Omental fat pad (tissue), 4 donors: Measurements from ENCODE around the gene PRRG3. TPM values are rescaled to one million over a fixed set of nuclear protein-coding genes. Genes with fewer than 3 reads are reported as not detected.

Source experiments
- ATAC-seq: fragments of 150-250 bp; one replicate; pipeline ENCODE4 v1.9.1; 2016; ENCODE audit warnings: mild to moderate bottlenecking, moderate library complexity; ENCODE audit not compliant: low FRiP score
- DNase-seq: peaks from one replicate; pipeline ENCODE4 v3.0.0-alpha.2; 2019; ENCODE audit warnings: low spot score
- total RNA-seq, 4 donors: library from RNA; depleted of rRNA; stranded (reverse); fragments of >200 nt; gene quantifications; one replicate each; pipeline ENCODE4 v1.1.0, GENCODE V29; 2016
- TF ChIP-seq, protein P1 (sequence below), 3 donors: fragments of 450-650 bp; IDR thresholded peaks; one replicate each; pipeline ENCODE4 v1.5.1; 2016 to 2017; ENCODE audit warnings: antibody characterized with exemption in 3 of 3, mild to moderate bottlenecking in 3 of 3, moderate library complexity in 2 of 3

Gene PRRG3
- total RNA-seq, 4 donors from 2014 or later, result 0.06 to 1.3 (median 1.2) TPM; not detected in 1

DNA sequence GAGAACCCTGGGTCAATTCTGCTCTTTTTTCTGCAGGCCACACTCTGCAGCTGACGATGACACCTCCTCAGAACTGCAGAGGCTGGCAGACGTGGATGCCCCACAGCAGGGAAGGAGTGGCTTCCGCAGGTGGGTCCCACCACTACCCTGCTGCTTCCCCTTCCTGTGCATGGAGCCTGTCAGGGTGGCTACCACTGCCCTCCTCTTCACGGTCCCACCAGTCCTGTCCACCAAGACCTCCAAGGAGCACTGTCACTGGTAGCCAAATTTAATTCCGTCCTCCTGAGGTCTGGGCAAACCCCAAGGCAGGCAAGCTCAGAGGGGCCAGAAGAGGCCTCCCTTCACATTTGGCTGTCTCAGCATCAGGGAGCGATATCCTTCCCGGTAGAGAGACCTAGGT, 43.5 kb downstream of the PRRG3 start:
- TF ChIP-seq, protein P1, sequence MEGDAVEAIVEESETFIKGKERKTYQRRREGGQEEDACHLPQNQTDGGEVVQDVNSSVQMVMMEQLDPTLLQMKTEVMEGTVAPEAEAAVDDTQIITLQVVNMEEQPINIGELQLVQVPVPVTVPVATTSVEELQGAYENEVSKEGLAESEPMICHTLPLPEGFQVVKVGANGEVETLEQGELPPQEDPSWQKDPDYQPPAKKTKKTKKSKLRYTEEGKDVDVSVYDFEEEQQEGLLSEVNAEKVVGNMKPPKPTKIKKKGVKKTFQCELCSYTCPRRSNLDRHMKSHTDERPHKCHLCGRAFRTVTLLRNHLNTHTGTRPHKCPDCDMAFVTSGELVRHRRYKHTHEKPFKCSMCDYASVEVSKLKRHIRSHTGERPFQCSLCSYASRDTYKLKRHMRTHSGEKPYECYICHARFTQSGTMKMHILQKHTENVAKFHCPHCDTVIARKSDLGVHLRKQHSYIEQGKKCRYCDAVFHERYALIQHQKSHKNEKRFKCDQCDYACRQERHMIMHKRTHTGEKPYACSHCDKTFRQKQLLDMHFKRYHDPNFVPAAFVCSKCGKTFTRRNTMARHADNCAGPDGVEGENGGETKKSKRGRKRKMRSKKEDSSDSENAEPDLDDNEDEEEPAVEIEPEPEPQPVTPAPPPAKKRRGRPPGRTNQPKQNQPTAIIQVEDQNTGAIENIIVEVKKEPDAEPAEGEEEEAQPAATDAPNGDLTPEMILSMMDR (IDR thresholded peaks at IDR 0.05), result no peak
- DNase-seq (no peak), ATAC-seq (no peak)

DNA sequence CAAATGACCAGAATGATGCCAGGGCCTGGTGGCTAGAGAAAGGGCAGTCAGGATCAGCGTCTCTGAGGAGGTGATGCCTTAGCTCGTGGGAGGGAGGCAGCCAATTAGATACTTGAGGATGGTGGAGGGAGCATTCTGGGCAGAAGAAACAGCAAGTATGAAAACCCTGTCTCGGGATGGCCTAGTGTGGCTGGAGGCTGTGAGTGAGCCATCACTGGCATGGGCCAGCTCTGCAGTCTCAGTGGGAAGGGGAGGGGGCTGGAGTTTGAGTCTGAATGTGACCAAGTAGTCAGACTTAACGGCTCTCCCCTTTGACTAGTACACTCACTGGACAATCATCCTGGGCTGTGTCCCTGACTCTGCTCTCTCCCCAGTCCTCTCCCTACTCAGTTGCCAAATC, 46.3 kb downstream of the PRRG3 start:
- no peak for DNase-seq
- TF ChIP-seq, protein P1 (IDR thresholded peaks at IDR 0.05), result no peak
- ATAC-seq, result no peak

DNA sequence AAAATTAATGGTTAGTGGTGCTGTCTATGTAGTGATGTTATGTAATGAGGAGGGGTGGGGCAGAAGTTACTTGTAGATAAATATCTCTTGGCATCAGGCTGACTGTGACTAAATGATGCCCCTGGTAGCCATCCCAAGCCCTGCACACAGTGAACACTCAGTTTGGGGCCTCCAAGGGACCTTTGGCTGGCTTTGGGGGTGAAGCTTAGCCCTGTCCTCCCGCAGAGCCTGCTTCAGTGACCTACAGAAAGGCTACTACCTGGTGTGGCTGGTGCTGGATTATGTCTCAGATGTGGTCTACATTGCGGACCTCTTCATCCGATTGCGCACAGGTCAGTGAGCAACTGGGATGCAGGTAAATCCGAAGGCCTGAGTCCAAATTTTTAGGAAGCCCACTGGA, 47.1 kb downstream of the PRRG3 start:
- DNase-seq (no peak), ATAC-seq (no peak)

DNA sequence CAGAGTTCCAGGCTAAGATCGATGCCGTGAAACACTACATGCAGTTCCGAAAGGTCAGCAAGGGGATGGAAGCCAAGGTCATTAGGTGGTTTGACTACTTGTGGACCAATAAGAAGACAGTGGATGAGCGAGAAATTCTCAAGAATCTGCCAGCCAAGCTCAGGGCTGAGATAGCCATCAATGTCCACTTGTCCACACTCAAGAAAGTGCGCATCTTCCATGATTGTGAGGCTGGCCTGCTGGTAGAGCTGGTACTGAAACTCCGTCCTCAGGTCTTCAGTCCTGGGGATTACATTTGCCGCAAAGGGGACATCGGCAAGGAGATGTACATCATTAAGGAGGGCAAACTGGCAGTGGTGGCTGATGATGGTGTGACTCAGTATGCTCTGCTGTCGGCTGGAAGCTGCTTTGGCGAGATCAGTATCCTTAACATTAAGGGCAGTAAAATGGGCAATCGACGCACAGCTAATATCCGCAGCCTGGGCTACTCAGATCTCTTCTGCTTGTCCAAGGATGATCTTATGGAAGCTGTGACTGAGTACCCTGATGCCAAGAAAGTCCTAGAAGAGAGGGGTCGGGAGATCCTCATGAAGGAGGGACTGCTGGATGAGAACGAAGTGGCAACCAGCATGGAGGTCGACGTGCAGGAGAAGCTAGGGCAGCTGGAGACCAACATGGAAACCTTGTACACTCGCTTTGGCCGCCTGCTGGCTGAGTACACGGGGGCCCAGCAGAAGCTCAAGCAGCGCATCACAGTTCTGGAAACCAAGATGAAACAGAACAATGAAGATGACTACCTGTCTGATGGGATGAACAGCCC, 48.6 kb downstream of the PRRG3 start:
- ATAC-seq, result no peak
- DNase-seq, result no peak
- TF ChIP-seq, protein P1 (IDR thresholded peaks at IDR 0.05), result no peak

More for the DNA sequence above, 47.1 kb downstream of the PRRG3 start:
- TF ChIP-seq, protein P1 (IDR thresholded peaks at IDR 0.05), result no peak

DNA sequence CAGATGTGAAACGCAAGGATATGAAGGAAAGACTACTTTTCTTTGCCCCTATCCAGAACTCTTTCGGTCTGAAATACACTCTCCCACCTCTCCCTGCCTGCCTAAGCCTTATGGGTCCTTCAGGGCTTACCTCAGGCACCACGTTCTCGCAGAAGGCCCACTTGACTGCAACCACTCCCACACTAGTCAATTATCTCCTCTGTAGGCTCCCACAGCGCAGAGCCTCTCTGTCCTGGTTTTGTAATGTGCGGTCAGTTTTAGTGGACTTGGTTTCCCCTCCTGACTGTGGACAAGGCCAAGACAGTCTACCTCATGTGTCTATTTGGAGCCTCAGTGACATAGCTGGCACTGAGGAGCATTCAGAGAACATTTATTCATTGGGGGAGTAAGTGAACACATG, 50.4 kb downstream of the PRRG3 start:
- no peak for ATAC-seq
- no peak for DNase-seq
- TF ChIP-seq, protein P1 (IDR thresholded peaks at IDR 0.05), result no peak

DNA sequence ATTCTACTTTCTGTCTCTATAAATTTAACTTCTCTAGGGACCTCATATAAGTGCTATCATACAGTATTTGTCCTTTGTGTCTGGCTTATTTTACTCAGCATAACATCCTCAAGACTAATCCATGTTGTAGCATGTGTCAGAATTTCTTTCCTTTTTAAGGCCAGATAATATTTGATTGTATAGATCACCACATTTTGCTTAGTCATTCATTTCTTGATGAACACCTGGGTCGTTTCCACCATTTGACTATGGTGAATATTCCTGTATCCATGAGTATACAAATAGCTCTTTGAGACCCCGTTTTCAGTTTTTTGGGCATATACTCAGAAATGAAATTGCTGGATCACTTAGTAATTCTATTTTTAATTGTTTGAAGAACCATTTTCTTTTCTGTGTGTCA, 51.2 kb downstream of the PRRG3 start:
- TF ChIP-seq, protein P1 (IDR thresholded peaks at IDR 0.05), result no peak
- ATAC-seq (no peak), DNase-seq (no peak)

DNA sequence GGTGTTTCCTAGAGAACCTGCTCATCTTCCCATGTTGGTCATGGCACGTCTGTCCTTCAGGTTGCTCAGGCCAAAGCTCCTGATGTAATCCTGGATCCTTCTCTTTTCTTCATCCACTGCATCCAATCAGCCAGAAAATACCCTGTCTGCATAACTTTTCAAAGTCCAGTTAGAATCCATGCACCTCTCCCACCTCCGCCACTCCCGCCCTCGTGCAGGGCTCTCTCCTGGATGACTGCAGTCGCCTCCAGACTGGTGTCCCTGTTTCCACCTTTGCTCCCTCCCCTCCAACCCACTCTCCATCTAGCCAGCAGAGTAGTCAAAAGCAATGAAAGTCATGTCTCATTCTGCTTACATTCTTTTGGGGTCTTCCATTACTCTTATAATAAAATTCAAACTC, 55.3 kb downstream of the PRRG3 start:
- DNase-seq (no peak), ATAC-seq (no peak)
- TF ChIP-seq, protein P1 (IDR thresholded peaks at IDR 0.05), result no peak
